ENCODE data around the gene MEAF6. TPM values are rescaled to one million over a fixed set of nuclear protein-coding genes. Genes with fewer than 3 reads are reported as not detected.
"Not testable (repeated sequence)": the region's sequence is repeated elsewhere in the genome, so short reads cannot be mapped to it uniquely, and the experiment has no call there.

The MEAF6 gene
- total RNA-seq, 1 donor from 2014 or later: 64.5 TPM

GRCh38 chr1:37553598-37553926, 39.0 kb upstream of the MEAF6 start:
- intact Hi-C loops (cut with DNase I): no loop called here
- peak overlapping the region; percentile 96 for H3K27ac ChIP-seq
- no peaks in the 10 kb centered on the region for H3K27me3 ChIP-seq
- peaks cover 25% of the 10 kb centered on the region for H3K36me3 ChIP-seq
- no peak for ATAC-seq
- peak overlapping the region; percentile 99 for H3K4me3 ChIP-seq
- TF ChIP-seq CTCF (IDR thresholded peaks at IDR 0.05): no peak
- H3K9me3 ChIP-seq: no peaks in the 10 kb centered on the region
- peaks cover 28% of the 10 kb centered on the region for H3K4me1 ChIP-seq
- no peak for DNase-seq

GRCh38 chr1:37549341-37549740, 34.8 kb upstream of the MEAF6 start:
- no peak for DNase-seq
- H3K9me3 ChIP-seq: no peaks in the 10 kb centered on the region
- H3K27ac ChIP-seq: no peak overlapping the region
- ATAC-seq: no peak
- H3K4me1 ChIP-seq: peaks cover 21% of the 10 kb centered on the region
- intact Hi-C loops (cut with DNase I): no loop called here
- H3K36me3 ChIP-seq: peaks cover 52% of the 10 kb centered on the region
- no peak for TF ChIP-seq CTCF (IDR thresholded peaks at IDR 0.05)
- no peaks in the 10 kb centered on the region for H3K27me3 ChIP-seq
- H3K4me3 ChIP-seq: no peak overlapping the region

- no peak for ATAC-seq
These were observed 30.5 kb upstream of the MEAF6 start for GRCh38 chr1:37545019-37545418.

GRCh38 chr1:37544530-37544929, 30.0 kb upstream of the MEAF6 start:
- no peaks in the 10 kb centered on the region for H3K4me1 ChIP-seq
- ATAC-seq (no peak), DNase-seq (no peak)
- no peaks in the 10 kb centered on the region for H3K27me3 ChIP-seq
- TF ChIP-seq CTCF (IDR thresholded peaks at IDR 0.05): no peak
- H3K36me3 ChIP-seq: peaks cover 57% of the 10 kb centered on the region
- no peak overlapping the region for H3K4me3 ChIP-seq
- intact Hi-C loops (cut with DNase I): no loop called here
- H3K9me3 ChIP-seq: no peaks in the 10 kb centered on the region
- H3K27ac ChIP-seq: no peak overlapping the region

More at GRCh38 chr1:37545019-37545418, 30.5 kb upstream of the MEAF6 start:
- Histone ChIP-seq H3K27me3 (no peaks in the 10 kb centered on the region), H3K4me1 (no peaks in the 10 kb centered on the region), H3K9me3 (no peaks in the 10 kb centered on the region), H3K27ac (no peak overlapping the region), H3K4me3 (no peak overlapping the region), H3K36me3 (peaks cover 57% of the 10 kb centered on the region)
- no peak for TF ChIP-seq CTCF (IDR thresholded peaks at IDR 0.05)
- no peak for DNase-seq
- intact Hi-C loops (cut with DNase I): no loop called here

- H3K9me3 ChIP-seq: no peaks in the 10 kb centered on the region
- no peaks in the 10 kb centered on the region for H3K4me1 ChIP-seq
- no peaks in the 10 kb centered on the region for H3K27me3 ChIP-seq
- no peak overlapping the region for H3K27ac ChIP-seq
- no peak overlapping the region for H3K4me3 ChIP-seq
- no peak for TF ChIP-seq CTCF (IDR thresholded peaks at IDR 0.05)
- intact Hi-C loops (cut with DNase I): no loop called here
- peaks cover 57% of the 10 kb centered on the region for H3K36me3 ChIP-seq
- no peak for ATAC-seq
- no peak for DNase-seq
These were observed 25.6 kb upstream of the MEAF6 start for GRCh38 chr1:37540036-37540785.

- H3K27ac ChIP-seq; H3K9me3 ChIP-seq; DNase-seq; H3K4me1 ChIP-seq; intact Hi-C loops (cut with DNase I); ATAC-seq; H3K27me3 ChIP-seq; H3K4me3 ChIP-seq: not testable (repeated sequence)
- peaks cover 57% of the 10 kb centered on the region for H3K36me3 ChIP-seq
These were observed 24.6 kb upstream of the MEAF6 start for GRCh38 chr1:37539154-37539553.
